HepG2 (cell line): ENCODE data around the gene NELFCD. TPM values are rescaled to one million over a fixed set of nuclear protein-coding genes. Genes with fewer than 3 reads are reported as not detected.

Experiments
- BCL6 ChIP-seq: IDR thresholded peaks from 2 replicates; pipeline ENCODE4 v1.6.1; 2016; ENCODE audit warnings: missing genetic modification reagents, missing compliant biosample characterization
- EEA1 ChIP-seq: sonication (generic); formaldehyde crosslinking; IDR thresholded peaks from 2 replicates; pipeline ENCODE4 v1.5.1; 2020; ENCODE audit warnings: mild to moderate bottlenecking, missing genetic modification reagents, borderline replicate concordance
- GLI4 ChIP-seq: sonication (generic); formaldehyde crosslinking; IDR thresholded peaks from 2 replicates; pipeline ENCODE4 v1.5.1; 2020; ENCODE audit warnings: missing genetic modification reagents, mild to moderate bottlenecking, moderate library complexity, borderline replicate concordance
- MBD4 ChIP-seq: IDR thresholded peaks from 2 replicates; pipeline ENCODE4 v1.6.1; 2012; ENCODE audit warnings: low read length, inconsistent platforms, borderline replicate concordance
- MTF1 ChIP-seq: sonication (generic); formaldehyde crosslinking; IDR thresholded peaks from 2 replicates; pipeline ENCODE4 v1.5.0; 2020; ENCODE audit warnings: missing genetic modification reagents
- MXD4 ChIP-seq: IDR thresholded peaks from 2 replicates; pipeline ENCODE4 v1.6.1; 2016; ENCODE audit warnings: mild to moderate bottlenecking, missing biosample characterization, missing genetic modification reagents
- NFE2 ChIP-seq: sonication (generic); formaldehyde crosslinking; IDR thresholded peaks from 2 replicates; pipeline ENCODE4 v1.4.0; 2020; ENCODE audit warnings: missing genetic modification reagents
- NR2F6 ChIP-seq, 2 experiments: IDR thresholded peaks; 2 replicates each; pipeline ENCODE4 v1.6.1; 2016; ENCODE audit warnings: antibody characterized with exemption in 1 of 2, mild to moderate bottlenecking in 1 of 2
- SMC3 ChIP-seq: IDR thresholded peaks from 2 replicates; pipeline ENCODE4 v1.6.1; 2011; ENCODE audit warnings: low read length, improper control_type of control experiment
- SNAPC2 ChIP-seq: sonication (generic); formaldehyde crosslinking; IDR thresholded peaks from 2 replicates; pipeline ENCODE4 v1.8.1; 2022; ENCODE audit warnings: mild to moderate bottlenecking, missing genetic modification reagents
- U2AF1 ChIP-seq: fragments of 200-400 bp; formaldehyde crosslinking; optimal IDR thresholded peaks from 2 replicates; pipeline ENCODE3; 2017; ENCODE audit warnings: mild to moderate bottlenecking, low read depth, low read length
- YEATS4 ChIP-seq: sonication (generic); formaldehyde crosslinking; IDR thresholded peaks from 2 replicates; pipeline ENCODE4 v1.4.0; 2020; ENCODE audit warnings: missing genetic modification reagents, borderline replicate concordance
- ZFAT ChIP-seq: sonication (generic); formaldehyde crosslinking; conservative IDR thresholded peaks from 2 replicates; pipeline ENCODE4 v1.8.1; 2023; ENCODE audit warnings: missing genetic modification reagents, inconsistent platforms
- ZFYVE20 ChIP-seq: sonication (generic); formaldehyde crosslinking; IDR thresholded peaks from 2 replicates; pipeline ENCODE4 v1.8.0; 2023; ENCODE audit warnings: low read depth, mild to moderate bottlenecking, moderate library complexity, missing genetic modification reagents, borderline replicate concordance
- ZNF275 ChIP-seq: sonication (generic); formaldehyde crosslinking; IDR thresholded peaks from 2 replicates; pipeline ENCODE4 v1.8.0; 2022; ENCODE audit warnings: missing genetic modification reagents, mild to moderate bottlenecking, inconsistent platforms, borderline replicate concordance
- ZNF569 ChIP-seq: sonication (generic); formaldehyde crosslinking; IDR thresholded peaks from 2 replicates; pipeline ENCODE4 v1.5.0; 2020; ENCODE audit warnings: mild to moderate bottlenecking, missing genetic modification reagents, moderate library complexity, borderline replicate concordance
- ZNF644 ChIP-seq: IDR thresholded peaks from 2 replicates; pipeline ENCODE4 v1.6.1; 2016; ENCODE audit warnings: low read depth
- ZNF687 ChIP-seq: sonication (generic); formaldehyde crosslinking; IDR thresholded peaks from 2 replicates; pipeline ENCODE4 v1.5.1; 2020; ENCODE audit warnings: mild to moderate bottlenecking, missing genetic modification reagents, moderate library complexity
- polyA plus RNA-seq, 8 experiments: library from polyadenylated mRNA; depleted of rRNA in 3 of 8; stranded (reverse) in 7 of 8; unstranded in 1 of 8; fragments of >200 nt; fragmentation: Illumina TruSeq in 4 of 8; extraction: Trizol in 4 of 8; gene quantifications; 2 replicates each; pipeline versions ENCODE4 v1.2.1 to v1.2.3, GENCODE V29; 2011 to 2016; ENCODE audit warnings: low read depth in 4 of 8, missing spikeins in 1 of 8, mixed read lengths in 1 of 8; ENCODE audit not compliant: insufficient read depth in 1 of 8
- total RNA-seq, 5 experiments: library from RNA; depleted of rRNA; stranded (reverse); fragments of >200 nt; fragmentation: Illumina TruSeq; extraction: Trizol; gene quantifications; 2 replicates each; pipeline ENCODE4 v1.2.3, GENCODE V29; 2016; ENCODE audit warnings: low read depth in 1 of 5
- TF ChIP-seq, protein P1 (sequence below): IDR thresholded peaks from 2 replicates; pipeline ENCODE4 v1.6.1; 2012; ENCODE audit warnings: low read depth, low read length, improper control_type of control experiment
- TF ChIP-seq, protein P2 (sequence below): sonication (generic); formaldehyde crosslinking; IDR thresholded peaks from 2 replicates; pipeline ENCODE4 v1.4.0; 2020; ENCODE audit warnings: low read depth, missing genetic modification reagents

The NELFCD gene
- total and polyA plus RNA-seq, 2 of the 13 experiments (the other 11 are each of a cell fraction or from before 2014, with no cell fraction given): 159 to 203 TPM

GRCh38 chr20:59002874-59003399, 21.9 kb downstream of the NELFCD start (continued):
- TF ChIP-seq ZNF275 (no peak), ZNF644 (CRISPR knock-in tag) (no peak), YEATS4 (no peak), ZNF569 (CRISPR knock-in tag) (no peak), ZFAT (CRISPR knock-in tag) (no peak), SMC3 (no peak), ZNF687 (CRISPR knock-in tag) (peak; percentile 82), SNAPC2 (CRISPR knock-in tag) (0 out of 2 replicates have a peak, but pooled peaks have one; percentile 37), MTF1 (CRISPR knock-in tag) (no peak), NFE2 (CRISPR knock-in tag) (no peak), EEA1 (CRISPR knock-in tag) (no peak), MBD4 (no peak), GLI4 (CRISPR knock-in tag) (no peak), MXD4 (CRISPR knock-in tag) (no peak), ZFYVE20 (no peak), U2AF1 (no peak), BCL6 (peak; percentile 17; the same call in 1 of the 2 replicates), NR2F6 (IDR thresholded peaks at IDR 0.05) (no peak), NR2F6 (CRISPR knock-in tag; IDR thresholded peaks at IDR 0.05) (peak; percentile 36; the same call in 1 of the 2 replicates)
- TF ChIP-seq, protein P1, sequence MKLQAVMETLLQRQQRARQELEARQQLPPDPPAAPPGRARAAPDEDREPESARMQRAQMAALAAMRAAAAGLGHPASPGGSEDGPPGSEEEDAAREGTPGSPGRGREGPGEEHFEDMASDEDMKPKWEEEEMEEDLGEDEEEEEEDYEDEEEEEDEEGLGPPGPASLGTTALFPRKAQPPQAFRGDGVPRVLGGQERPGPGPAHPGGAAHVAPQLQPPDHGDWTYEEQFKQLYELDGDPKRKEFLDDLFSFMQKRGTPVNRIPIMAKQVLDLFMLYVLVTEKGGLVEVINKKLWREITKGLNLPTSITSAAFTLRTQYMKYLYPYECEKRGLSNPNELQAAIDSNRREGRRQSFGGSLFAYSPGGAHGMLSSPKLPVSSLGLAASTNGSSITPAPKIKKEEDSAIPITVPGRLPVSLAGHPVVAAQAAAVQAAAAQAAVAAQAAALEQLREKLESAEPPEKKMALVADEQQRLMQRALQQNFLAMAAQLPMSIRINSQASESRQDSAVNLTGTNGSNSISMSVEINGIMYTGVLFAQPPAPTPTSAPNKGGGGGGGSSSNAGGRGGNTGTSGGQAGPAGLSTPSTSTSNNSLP: no peak
- TF ChIP-seq, protein P2, sequence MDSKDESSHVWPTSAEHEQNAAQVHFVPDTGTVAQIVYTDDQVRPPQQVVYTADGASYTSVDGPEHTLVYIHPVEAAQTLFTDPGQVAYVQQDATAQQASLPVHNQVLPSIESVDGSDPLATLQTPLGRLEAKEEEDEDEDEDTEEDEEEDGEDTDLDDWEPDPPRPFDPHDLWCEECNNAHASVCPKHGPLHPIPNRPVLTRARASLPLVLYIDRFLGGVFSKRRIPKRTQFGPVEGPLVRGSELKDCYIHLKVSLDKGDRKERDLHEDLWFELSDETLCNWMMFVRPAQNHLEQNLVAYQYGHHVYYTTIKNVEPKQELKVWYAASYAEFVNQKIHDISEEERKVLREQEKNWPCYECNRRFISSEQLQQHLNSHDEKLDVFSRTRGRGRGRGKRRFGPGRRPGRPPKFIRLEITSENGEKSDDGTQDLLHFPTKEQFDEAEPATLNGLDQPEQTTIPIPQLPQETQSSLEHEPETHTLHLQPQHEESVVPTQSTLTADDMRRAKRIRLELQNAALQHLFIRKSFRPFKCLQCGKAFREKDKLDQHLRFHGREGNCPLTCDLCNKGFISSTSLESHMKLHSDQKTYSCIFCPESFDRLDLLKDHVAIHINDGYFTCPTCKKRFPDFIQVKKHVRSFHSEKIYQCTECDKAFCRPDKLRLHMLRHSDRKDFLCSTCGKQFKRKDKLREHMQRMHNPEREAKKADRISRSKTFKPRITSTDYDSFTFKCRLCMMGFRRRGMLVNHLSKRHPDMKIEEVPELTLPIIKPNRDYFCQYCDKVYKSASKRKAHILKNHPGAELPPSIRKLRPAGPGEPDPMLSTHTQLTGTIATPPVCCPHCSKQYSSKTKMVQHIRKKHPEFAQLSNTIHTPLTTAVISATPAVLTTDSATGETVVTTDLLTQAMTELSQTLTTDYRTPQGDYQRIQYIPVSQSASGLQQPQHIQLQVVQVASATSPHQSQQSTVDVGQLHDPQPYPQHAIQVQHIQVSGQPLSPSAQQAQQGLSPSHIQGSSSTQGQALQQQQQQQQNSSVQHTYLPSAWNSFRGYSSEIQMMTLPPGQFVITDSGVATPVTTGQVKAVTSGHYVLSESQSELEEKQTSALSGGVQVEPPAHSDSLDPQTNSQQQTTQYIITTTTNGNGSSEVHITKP (CRISPR knock-in tag): no peak
